ENCODE results near the gene LIFR. TPM values are rescaled to one million over a fixed set of nuclear protein-coding genes. Genes with fewer than 3 reads are reported as not detected.

LIFR gene
- total and polyA plus RNA-seq, 2 donors (not counting 3 experiments of a cell fraction or from before 2014, with no cell fraction given), result 4.1 to 36.4 TPM

- DNase-seq (ENCODE audit: low read depth, low spot score) (no peak), FAIRE-seq (no peak)
- Histone ChIP-seq H3K9me1 (replicated peaks; ENCODE audit: control insufficient read depth, extremely low read depth, insufficient read depth, low read length) (peaks cover 2% of the 10 kb centered on the region), H3K36me3 (ENCODE audit: control insufficient read depth in 2 of 2, extremely low read depth in 1 of 2, insufficient read depth in 2 of 2, low read length in 2 of 2) (no peaks in the 10 kb centered on the region), H3K4me2 (ENCODE audit: insufficient read depth, low read length) (no peak overlapping the region), H3K4me1 (ENCODE audit: control insufficient read depth, extremely low read depth, insufficient read depth, low read length) (peaks cover 33% of the 10 kb centered on the region), H2AFZ (ENCODE audit: low read depth, low read length) (no peak overlapping the region), H3K4me3 (replicated peaks in 1 of 3; ENCODE audit: insufficient read depth in 1 of 3, low read depth in 1 of 3, low read length in 3 of 3) (no peak overlapping the region), H4K20me1 (replicated peaks; ENCODE audit: control insufficient read depth, extremely low read depth, insufficient read depth, low read length) (peaks cover 2% of the 10 kb centered on the region), H3K9me3 (replicated peaks; ENCODE audit: control insufficient read depth, insufficient read depth, low read length) (no peaks in the 10 kb centered on the region), H3K27me3 (ENCODE audit: control insufficient read depth in 2 of 2, insufficient read depth in 2 of 2, low read length in 2 of 2) (no peaks in the 10 kb centered on the region), H3K9ac (replicated peaks; ENCODE audit: extremely low read depth, insufficient read depth, low read length) (no peak overlapping the region), H3K79me2 (ENCODE audit: control insufficient read depth, insufficient read depth, low read length) (no peaks in the 10 kb centered on the region), H3K27ac (ENCODE audit: insufficient read depth, low read depth, low read length) (no peak overlapping the region)
- intact Hi-C loops (cut with micrococcal nuclease), result loop anchor here (10.0 kb wide), 1 partner anchor 372 kb away; no protein-coding TSS in a partner anchor
- TF ChIP-seq FOS (IDR thresholded peaks at IDR 0.05; ENCODE audit: borderline replicate concordance, insufficient read depth, low read length), result no peak
- TF ChIP-seq GATA2 (IDR thresholded peaks at IDR 0.05; ENCODE audit: insufficient read depth, insufficient read length, low read depth, low read length), result no peak
- no peak for TF ChIP-seq MYC (IDR thresholded peaks at IDR 0.05; ENCODE audit: low read depth, low read length)
- no peak for TF ChIP-seq MAX (IDR thresholded peaks at IDR 0.05; ENCODE audit: insufficient read depth, insufficient read length)
- TF ChIP-seq POLR2A (IDR thresholded peaks at IDR 0.05; ENCODE audit: low read depth, low read length), result no peak
- no peak for TF ChIP-seq EZH2 (IDR thresholded peaks at IDR 0.05; ENCODE audit: borderline replicate concordance, low read depth, low read length, severe bottlenecking)
- TF ChIP-seq, protein P1, sequence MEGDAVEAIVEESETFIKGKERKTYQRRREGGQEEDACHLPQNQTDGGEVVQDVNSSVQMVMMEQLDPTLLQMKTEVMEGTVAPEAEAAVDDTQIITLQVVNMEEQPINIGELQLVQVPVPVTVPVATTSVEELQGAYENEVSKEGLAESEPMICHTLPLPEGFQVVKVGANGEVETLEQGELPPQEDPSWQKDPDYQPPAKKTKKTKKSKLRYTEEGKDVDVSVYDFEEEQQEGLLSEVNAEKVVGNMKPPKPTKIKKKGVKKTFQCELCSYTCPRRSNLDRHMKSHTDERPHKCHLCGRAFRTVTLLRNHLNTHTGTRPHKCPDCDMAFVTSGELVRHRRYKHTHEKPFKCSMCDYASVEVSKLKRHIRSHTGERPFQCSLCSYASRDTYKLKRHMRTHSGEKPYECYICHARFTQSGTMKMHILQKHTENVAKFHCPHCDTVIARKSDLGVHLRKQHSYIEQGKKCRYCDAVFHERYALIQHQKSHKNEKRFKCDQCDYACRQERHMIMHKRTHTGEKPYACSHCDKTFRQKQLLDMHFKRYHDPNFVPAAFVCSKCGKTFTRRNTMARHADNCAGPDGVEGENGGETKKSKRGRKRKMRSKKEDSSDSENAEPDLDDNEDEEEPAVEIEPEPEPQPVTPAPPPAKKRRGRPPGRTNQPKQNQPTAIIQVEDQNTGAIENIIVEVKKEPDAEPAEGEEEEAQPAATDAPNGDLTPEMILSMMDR (IDR thresholded peaks at IDR 0.05; ENCODE audit: extremely low read depth in 1 of 2, insufficient read depth in 1 of 2, low read depth in 1 of 2, low read length in 2 of 2), result no peak
- no peak for TF ChIP-seq POLR2AphosphoS5 (IDR thresholded peaks at IDR 0.05; ENCODE audit: insufficient read depth, low read depth, low read length)
- no peak for TF ChIP-seq JUN (IDR thresholded peaks at IDR 0.05; ENCODE audit: borderline replicate concordance, insufficient read depth, insufficient read length, low read depth)
- ChIA-PET POLR2A (no interaction called here), CTCF (interaction anchor here (1.0 to 6.7 kb wide), 6 partner anchors 106 to 257 kb away, joined by 3 to 177 read pairs (median 6); no protein-coding TSS in a partner anchor)
- dilution Hi-C loops (cut with MboI; ENCODE audit: extremely low pct_ligation_motif_present, low sequenced_read_pairs), result no loop called here
- no TSS peak for BruUV-seq (replicated peaks)
Observed at GRCh38 chr5:38553001-38553521, 3.4 kb downstream of the LIFR start.
